Transverse colon (tissue), 4 donors: ENCODE measurements around the gene ZBTB7C.

Source experiments
- CTCF ChIP-seq, 5 experiments: fragments of 200-600 bp in 3 of 5; fragments of 450-650 bp in 2 of 5; sonication (generic) in 3 of 5; IDR thresholded peaks; 1 replicate in 2 of 5; 2 replicates in 3 of 5; pipeline ENCODE4 v1.5.1; 2016 to 2017; ENCODE audit warnings: antibody characterized with exemption in 5 of 5, inconsistent platforms in 3 of 5, mild to moderate bottlenecking in 2 of 5, moderate library complexity in 1 of 5
- EP300 ChIP-seq: sonication (generic); formaldehyde crosslinking; IDR thresholded peaks from one replicate; pipeline ENCODE4 v1.6.1; 2017; ENCODE audit warnings: antibody characterized with exemption, low read depth
- POLR2A ChIP-seq: fragments of 450-650 bp; IDR thresholded peaks from one replicate; pipeline ENCODE4 v1.6.1; 2016; ENCODE audit warnings: antibody characterized with exemption, mild to moderate bottlenecking, moderate library complexity
- POLR2AphosphoS5 ChIP-seq, 3 donors: sonication (generic); formaldehyde crosslinking; IDR thresholded peaks; one replicate each; pipeline ENCODE4 v1.6.1; 2016; ENCODE audit warnings: antibody characterized with exemption in 3 of 3

DNA sequence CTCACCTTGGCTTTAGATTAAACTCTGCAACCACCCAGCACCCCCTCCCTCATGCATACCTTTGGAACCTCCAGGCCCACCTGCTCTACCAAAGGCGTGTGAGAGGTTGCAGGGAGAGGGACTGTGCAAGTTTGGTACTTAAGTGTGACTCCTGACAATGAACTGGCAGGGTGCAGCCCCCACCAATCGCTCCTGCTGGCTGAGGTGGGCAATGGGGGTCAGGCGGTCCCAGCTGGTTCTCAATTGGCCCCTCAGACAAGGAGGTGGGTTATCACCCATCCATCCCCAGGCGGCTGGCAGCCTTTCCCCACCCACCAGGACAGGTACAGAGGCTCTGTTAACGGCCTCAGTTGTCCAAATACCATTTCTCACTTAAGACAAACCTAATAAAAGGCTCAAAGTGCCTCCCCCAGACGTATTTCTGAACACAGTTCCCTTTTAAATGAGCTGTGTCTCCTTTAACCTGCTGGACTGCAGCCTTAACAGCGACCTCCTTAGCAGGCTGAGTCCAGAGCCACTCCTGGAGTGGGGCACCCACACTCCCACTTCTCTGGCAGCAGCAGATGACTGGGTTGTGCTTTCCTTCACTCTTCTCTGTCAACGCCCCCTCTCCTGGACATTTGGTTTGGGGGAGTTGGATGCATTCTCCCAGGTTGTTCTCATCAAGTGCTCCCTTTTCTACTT is 309.6 kb downstream of the ZBTB7C start:
- TF ChIP-seq CTCF (IDR thresholded peaks at IDR 0.05) (no peak), POLR2A (no peak), EP300 (no peak), POLR2AphosphoS5 (IDR thresholded peaks at IDR 0.05) (no peak)
